HepG2 (cell line): ENCODE measurements around the gene PEX14.

ENCODE experiments used
- FOXC1 ChIP-seq: sonication (generic); formaldehyde crosslinking; IDR thresholded peaks from 2 replicates; pipeline ENCODE4 v1.8.0; 2022; ENCODE audit warnings: mild to moderate bottlenecking, missing genetic modification reagents, borderline replicate concordance
- JUND ChIP-seq: sonication (generic); formaldehyde crosslinking; IDR thresholded peaks from 2 replicates; pipeline ENCODE4 v1.8.0; 2022; ENCODE audit warnings: mild to moderate bottlenecking, missing genetic modification reagents
- KLF11 ChIP-seq: IDR thresholded peaks from 2 replicates; pipeline ENCODE4 v1.6.1; 2016; ENCODE audit warnings: missing compliant biosample characterization
- MED8 ChIP-seq: sonication (generic); formaldehyde crosslinking; IDR thresholded peaks from 2 replicates; pipeline ENCODE4 v1.8.1; 2023; ENCODE audit warnings: mild to moderate bottlenecking, missing genetic modification reagents; ENCODE audit not compliant: insufficient replicate concordance
- PHF8 ChIP-seq: sonication (generic); formaldehyde crosslinking; IDR thresholded peaks from 2 replicates; pipeline ENCODE4 v1.5.0; 2020; ENCODE audit warnings: missing genetic modification reagents
- POLR2A ChIP-seq, 2 experiments: IDR thresholded peaks; 2 replicates each; pipeline ENCODE4 v1.6.1; 2011; ENCODE audit warnings: low read depth in 2 of 2, low read length in 2 of 2, mild to moderate bottlenecking in 1 of 2, moderate library complexity in 1 of 2; ENCODE audit not compliant: insufficient read depth in 1 of 2
- SMC3 ChIP-seq: IDR thresholded peaks from 2 replicates; pipeline ENCODE4 v1.6.1; 2011; ENCODE audit warnings: low read length, improper control_type of control experiment
- ZBTB20 ChIP-seq: sonication (generic); formaldehyde crosslinking; IDR thresholded peaks from 2 replicates; pipeline ENCODE4 v1.8.1; 2023; ENCODE audit warnings: missing genetic modification reagents, low read depth, mild to moderate bottlenecking, borderline replicate concordance
- TF ChIP-seq, protein P1 (sequence below): sonication (generic); formaldehyde crosslinking; IDR thresholded peaks from 2 replicates; pipeline ENCODE4 v1.4.0; 2020; ENCODE audit warnings: missing genetic modification reagents
- TF ChIP-seq, protein P2 (sequence below): sonication (generic); formaldehyde crosslinking; IDR thresholded peaks from 2 replicates; pipeline ENCODE4 v1.9.0; 2022; ENCODE audit warnings: low read depth, missing genetic modification reagents
- TF ChIP-seq, protein P3 (sequence below): sonication (generic); formaldehyde crosslinking; IDR thresholded peaks from 2 replicates; pipeline ENCODE4 v1.5.0; 2020; ENCODE audit warnings: mild to moderate bottlenecking, missing genetic modification reagents, moderate library complexity
- TF ChIP-seq, protein P4 (sequence below): sonication (generic); formaldehyde crosslinking; IDR thresholded peaks from 2 replicates; pipeline ENCODE4 v1.9.0; 2021; ENCODE audit warnings: missing genetic modification reagents, borderline replicate concordance

DNA sequence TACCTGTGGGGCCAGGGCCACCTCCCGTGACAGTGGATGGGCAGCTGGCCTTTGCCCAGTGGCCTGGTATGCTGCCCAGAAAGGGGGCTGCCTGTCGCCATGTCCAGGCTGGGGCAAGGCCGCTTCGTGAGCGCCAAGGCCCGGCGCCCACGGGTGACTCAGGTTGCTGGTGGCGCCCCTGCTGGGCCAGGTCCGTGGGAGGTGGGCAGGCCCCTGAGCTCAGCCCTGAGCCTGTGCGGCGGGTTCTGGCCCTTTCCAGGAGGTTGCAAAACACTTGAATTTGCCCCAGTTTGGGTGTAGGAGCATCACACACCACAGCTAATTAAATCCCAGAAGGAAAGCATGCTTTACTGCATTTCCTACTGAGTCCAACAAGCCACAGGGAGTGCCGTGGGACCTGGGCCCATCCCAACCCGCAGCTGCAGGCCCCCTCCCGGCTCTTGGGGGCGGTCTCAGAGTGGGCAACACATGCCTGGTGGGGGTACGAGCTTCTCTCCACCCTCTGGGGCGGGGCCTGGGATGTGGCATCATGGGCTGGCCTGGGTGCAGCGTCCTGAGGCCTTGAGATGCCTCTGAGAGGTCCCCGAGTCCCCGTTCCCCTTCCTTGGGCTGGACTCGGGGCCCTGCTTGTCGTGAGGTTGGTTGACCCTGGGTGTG lies 159.8 kb downstream of the PEX14 start:
- TF ChIP-seq, protein P1, sequence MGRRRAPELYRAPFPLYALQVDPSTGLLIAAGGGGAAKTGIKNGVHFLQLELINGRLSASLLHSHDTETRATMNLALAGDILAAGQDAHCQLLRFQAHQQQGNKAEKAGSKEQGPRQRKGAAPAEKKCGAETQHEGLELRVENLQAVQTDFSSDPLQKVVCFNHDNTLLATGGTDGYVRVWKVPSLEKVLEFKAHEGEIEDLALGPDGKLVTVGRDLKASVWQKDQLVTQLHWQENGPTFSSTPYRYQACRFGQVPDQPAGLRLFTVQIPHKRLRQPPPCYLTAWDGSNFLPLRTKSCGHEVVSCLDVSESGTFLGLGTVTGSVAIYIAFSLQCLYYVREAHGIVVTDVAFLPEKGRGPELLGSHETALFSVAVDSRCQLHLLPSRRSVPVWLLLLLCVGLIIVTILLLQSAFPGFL (CRISPR knock-in tag), result no peak
- TF ChIP-seq, protein P2, sequence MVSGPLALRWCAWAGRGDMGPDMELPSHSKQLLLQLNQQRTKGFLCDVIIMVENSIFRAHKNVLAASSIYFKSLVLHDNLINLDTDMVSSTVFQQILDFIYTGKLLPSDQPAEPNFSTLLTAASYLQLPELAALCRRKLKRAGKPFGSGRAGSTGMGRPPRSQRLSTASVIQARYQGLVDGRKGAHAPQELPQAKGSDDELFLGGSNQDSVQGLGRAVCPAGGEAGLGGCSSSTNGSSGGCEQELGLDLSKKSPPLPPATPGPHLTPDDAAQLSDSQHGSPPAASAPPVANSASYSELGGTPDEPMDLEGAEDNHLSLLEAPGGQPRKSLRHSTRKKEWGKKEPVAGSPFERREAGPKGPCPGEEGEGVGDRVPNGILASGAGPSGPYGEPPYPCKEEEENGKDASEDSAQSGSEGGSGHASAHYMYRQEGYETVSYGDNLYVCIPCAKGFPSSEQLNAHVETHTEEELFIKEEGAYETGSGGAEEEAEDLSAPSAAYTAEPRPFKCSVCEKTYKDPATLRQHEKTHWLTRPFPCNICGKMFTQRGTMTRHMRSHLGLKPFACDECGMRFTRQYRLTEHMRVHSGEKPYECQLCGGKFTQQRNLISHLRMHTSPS (CRISPR knock-in tag), result no peak
- TF ChIP-seq FOXC1, result no peak
- no peak for TF ChIP-seq KLF11 (CRISPR knock-in tag)
- TF ChIP-seq JUND, result no peak
- TF ChIP-seq, protein P3, sequence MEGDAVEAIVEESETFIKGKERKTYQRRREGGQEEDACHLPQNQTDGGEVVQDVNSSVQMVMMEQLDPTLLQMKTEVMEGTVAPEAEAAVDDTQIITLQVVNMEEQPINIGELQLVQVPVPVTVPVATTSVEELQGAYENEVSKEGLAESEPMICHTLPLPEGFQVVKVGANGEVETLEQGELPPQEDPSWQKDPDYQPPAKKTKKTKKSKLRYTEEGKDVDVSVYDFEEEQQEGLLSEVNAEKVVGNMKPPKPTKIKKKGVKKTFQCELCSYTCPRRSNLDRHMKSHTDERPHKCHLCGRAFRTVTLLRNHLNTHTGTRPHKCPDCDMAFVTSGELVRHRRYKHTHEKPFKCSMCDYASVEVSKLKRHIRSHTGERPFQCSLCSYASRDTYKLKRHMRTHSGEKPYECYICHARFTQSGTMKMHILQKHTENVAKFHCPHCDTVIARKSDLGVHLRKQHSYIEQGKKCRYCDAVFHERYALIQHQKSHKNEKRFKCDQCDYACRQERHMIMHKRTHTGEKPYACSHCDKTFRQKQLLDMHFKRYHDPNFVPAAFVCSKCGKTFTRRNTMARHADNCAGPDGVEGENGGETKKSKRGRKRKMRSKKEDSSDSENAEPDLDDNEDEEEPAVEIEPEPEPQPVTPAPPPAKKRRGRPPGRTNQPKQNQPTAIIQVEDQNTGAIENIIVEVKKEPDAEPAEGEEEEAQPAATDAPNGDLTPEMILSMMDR (CRISPR knock-in tag), result no peak
- TF ChIP-seq ZBTB20, result no peak
- TF ChIP-seq PHF8 (CRISPR knock-in tag), result no peak
- no peak for TF ChIP-seq SMC3
- no peak for TF ChIP-seq MED8 (CRISPR knock-in tag)
- TF ChIP-seq, protein P4, sequence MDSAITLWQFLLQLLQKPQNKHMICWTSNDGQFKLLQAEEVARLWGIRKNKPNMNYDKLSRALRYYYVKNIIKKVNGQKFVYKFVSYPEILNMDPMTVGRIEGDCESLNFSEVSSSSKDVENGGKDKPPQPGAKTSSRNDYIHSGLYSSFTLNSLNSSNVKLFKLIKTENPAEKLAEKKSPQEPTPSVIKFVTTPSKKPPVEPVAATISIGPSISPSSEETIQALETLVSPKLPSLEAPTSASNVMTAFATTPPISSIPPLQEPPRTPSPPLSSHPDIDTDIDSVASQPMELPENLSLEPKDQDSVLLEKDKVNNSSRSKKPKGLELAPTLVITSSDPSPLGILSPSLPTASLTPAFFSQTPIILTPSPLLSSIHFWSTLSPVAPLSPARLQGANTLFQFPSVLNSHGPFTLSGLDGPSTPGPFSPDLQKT (CRISPR knock-in tag), result no peak
- TF ChIP-seq POLR2A (IDR thresholded peaks at IDR 0.05; ENCODE audit: insufficient read depth in 1 of 2, low read depth in 2 of 2, low read length in 2 of 2), result no peak
